NK-92 (cell line): Measurements from ENCODE around the gene SIGLEC5.

Experiments used
- DNase-seq: peaks from one replicate; lab custom pipeline; 2025; ENCODE audit not compliant: unreplicated experiment; lab: John Stamatoyannopoulos, UW

SIGLEC5 gene

DNA sequence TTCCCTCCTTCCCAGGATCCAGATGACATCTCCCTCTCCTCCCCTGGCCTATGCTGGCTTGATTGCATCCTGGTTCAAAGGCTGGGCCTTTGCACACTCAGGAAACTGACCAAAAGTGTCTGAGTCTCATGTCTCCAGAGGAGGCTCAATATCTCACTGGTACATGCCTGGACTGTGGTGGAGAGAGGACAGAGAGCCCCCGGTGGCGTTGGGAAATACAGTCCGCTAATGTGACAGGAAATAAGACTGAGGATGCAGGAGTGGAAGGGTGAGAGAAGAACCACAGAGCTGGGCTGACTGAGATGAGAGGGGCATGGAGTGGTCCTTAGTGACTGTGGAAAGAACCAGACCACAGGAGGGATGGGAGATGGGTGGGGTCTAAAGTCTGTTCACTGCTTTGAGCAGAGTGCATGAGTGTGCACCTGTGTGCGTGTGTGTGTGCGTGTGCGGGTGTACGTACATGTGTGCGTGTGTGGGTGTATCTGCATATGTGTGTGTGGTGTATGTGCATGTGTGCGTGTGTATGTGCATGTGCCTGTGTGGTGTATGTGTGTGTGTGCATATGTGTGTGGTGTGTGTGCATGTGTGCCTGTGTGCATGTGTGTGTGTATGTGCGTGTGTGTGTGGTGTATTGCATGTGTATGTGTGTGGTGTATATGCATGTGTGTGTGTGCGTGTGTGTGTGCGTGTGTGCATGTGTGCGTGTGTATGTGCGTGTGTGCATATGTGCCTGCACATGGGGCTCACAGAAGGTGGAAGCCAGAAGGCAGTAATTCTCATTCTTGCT, 1.9 kb downstream of the SIGLEC5 start:
- no peak for DNase-seq

DNA sequence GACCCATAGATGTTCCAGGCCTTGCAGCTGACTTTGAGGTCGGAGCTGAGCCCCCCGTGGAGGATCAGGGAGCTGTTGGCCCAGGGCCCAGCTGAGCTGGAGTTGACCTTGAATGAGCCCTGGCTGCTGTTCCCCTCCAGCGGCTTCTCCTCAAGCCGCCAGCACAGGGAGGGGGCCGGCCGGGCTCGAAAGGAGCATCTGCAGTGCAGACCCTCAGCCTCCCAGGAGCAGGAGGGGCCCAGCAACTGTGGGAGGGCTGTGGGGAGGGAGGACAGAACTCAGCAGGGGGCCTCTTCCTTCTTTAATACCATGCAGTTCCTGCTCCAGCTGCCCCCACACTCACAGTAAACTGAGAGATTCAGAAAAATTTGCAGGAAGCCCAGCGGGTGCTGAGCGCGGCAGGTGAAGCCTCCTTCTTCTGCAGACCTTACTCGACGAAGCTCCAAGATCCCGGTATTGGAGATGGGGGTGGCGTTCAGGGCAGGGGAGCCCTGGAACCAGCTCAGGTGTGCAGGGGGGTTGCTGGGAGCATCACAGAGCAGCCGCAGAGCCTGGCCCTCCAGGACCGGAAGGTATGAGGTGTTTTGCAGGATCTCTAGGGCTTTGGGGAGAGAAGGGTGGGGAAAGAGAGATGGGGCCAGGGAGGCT, 2.6 kb downstream of the SIGLEC5 start:
- DNase-seq: no peak

DNA sequence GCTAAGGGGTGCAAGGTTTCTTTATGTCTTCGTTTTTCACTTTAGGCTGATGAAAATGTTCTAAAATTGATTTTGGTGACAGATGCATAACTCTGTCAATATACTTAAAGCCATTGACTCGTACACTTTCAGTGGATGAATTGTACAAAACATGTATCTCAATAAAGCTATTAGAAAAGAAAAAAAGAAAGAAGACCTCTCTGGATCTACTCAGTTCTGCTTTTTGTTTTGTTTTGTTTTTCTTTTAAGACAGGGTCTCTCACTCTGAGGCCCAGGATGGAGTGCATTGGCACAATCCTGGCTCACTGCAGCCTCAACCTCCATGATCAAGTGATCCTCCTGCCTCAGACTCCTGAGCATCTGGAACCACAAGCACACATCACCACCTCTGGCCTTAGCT, 3.5 kb downstream of the SIGLEC5 start:
- DNase-seq: no peak

DNA sequence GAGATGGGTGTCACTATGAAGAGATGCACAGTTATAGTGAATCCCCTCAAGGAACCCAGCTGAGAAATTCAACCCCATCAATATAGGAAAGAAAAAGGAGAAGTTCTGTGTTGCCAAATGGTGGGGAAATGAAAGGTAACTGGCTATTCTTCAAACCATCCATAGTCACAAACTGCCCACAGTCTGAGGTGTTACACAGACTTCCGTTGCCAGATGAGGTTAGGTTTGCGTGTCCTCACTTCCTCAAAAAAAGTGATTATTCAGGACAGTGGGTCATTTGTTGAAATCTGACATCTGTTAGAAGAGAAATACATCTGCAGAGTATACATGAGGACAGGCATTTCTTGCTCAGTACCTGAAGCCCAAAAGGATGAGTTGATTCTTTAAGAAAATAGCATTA, 9.0 kb downstream of the SIGLEC5 start:
- no peak for DNase-seq

DNA sequence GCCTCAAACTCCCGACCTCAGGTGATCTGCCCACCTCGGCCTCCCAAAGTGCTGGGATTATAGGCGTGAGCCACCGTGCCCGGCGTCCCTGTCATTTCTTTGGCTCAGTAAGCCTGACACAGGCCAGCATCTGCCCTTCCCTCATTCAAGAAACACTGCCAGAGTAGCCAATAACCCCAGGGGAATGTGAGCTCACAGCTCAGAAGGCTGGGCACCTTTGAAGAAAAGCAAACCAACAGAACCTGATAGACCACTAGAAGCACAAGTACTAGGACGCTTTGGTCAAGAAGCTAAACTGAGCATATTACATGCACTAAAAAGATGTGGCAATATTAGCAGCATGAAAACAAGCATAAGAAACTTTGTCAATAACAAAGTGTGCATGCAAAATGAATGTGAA, 14.2 kb downstream of the SIGLEC5 start:
- DNase-seq: no peak

DNA sequence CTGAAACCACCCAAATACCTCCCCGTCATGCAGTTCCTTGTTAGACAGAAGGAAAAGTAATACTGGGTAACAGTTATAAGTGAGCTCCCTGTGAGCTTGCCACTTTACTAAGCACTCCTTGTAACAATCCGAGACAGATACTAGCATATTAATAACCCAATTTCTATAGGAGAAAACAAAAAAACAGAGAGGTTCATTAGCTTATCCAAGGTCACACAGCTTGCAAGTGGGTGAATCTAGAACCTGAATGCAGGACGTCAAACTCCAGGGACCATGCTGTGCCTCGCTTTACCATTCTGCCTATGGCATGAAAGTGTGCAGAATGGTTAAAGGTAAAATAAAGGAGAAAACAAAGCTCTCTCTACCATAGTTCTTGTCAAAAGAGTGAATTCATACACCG, 15.4 kb downstream of the SIGLEC5 start:
- no peak for DNase-seq

DNA sequence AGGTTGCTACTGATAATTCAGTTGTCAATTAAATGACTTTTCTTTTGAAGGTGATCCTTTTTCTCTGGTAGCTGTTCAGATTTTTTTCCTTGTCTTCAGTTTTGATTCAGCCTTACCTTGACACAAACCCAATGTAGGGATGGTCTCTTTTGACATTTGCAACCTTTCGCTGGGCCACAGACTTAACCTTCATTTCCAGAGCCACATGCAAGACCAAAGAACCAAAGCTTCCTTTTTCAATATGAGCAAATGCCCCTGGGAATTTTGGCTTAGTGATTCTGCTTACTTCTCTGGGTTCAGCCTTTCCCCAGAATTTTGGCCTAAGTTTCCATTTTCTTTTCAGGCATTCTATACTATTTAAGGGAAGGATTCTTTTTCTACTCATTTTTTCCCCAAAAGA, 19.6 kb downstream of the SIGLEC5 start:
- no peak for DNase-seq

DNA sequence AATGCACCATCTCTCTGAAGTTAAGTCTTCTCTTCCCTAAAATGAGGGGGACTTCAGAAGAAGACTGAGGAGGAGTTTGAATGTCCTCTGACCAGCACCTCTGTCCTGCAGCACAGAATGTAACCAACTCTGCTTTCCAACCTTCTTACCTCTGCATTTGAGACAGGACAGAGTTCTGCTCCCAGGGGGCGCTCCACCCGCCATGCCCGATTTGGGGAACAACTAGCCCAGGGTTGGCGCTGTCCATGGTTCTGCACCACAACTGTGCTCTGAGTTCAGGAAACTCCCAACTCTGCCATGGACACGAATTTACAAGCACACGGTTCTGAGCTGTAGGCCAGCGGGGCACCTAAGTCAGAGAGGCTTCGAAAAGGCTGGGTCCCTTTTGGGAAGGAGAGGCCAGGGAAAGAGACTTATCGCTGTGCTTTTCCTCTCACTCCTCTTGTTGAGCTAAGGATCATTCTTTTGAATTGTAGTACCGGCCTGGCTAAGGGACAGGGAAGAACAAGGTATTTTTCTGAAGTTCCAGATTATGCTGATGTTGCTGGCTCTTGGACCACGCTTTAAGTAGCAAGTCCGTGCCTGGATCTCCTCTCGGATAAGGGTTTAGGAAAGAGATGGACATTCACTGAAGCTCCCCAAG, 22.2 kb downstream of the SIGLEC5 start:
- no peak for DNase-seq

DNA sequence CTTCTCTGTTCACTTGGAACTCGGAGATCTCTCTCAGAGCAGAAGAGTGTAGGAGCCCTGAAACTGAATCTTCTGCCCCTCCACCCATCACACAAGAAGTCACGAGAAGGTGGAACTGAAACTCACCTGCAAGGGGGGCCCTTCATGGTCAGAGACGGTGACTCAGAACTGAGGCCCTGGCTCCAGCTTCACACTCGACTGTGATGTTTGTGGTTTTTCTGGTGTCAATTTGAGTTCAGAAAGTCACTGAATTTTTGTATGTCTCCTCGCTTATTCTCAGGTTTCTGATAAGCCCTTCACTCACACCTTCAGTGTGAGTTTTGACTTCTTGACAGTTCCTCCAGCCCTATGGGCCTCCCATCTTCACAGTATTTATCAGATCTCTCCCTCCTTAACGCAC, 23.1 kb downstream of the SIGLEC5 start:
- DNase-seq: no peak

DNA sequence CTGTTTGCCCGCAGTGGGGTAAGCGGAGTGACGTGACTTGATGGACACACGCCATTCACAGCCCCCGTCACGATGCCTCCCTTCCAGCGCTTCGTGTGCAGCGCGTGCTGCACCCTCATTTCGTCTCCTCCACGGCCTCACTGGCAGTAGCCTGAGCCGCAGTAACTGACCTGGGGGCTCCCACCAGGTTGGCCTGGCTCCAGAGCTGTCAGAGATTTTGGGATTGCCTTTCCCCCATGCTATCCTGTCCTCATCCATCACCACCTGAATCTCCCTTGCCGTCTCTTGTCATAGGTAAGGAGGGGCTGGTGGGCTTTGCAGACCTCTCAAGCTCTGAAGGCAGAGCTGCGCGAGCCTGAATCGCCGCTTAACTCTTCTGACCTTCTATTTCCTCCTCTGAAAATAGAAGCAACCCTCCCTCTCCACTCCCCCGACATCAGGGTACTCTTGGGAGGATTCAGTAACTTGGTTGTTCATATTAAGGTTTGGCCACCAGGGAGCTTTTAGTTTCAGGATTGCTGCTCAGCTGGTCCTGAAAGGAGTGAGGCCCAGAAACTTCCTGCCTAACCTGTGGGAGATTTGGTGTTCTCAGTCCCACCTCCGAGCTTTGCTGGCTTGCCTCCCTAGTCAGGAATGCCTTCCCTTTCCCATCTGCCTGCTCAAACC, 27.9 kb downstream of the SIGLEC5 start:
- DNase-seq: no peak

DNA sequence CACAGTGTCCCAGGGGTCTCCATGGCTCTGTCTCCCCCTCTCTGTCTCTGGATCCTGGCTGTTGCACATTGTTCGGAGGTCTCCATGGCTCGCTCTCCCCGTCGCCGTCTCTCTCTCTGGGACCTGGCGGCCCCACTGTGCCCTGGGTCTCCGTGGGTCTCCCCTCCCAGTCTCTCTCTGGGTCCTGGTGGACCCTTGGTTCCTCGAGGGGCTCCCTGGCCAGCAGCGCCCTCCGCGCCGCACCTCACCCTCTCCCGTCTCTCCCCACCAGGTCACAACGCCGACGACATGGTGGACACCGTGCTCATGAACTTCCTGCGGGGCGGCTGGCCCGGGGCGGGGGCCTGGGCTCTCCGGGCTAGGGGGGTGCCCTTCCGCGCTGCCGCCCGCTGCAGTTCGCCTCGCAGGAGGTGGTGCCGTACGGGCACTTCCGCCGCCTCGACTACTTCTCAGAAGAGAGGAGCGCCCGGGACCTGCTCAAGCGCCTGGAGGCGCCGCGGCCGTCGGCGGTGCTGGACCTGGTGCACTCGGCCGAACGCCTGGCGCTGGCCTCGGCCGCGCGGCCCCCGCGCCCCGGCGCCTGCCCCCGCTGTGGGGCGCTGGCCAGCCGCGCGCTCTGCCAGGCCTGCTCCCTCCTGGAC, 29.1 kb downstream of the SIGLEC5 start:
- no peak for DNase-seq

DNA sequence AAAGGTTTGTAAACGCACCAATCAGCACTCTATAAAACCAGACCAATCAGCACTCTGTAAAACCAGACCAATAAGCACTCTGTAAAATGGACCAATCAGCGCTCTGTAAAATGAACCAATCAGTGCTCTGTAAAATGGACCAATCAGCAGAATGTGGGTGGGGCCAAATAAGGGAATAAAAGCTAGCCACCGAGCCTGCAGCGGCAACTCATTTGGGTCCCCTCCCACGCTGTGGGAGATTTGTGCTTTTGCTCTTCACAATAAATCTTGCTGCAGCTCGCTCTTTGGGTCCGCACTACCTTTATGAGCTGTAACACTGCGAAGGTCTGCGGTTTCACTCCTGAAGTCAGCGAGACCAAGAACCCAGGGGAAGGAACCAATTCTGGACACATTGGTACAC, 31.1 kb downstream of the SIGLEC5 start:
- no peak for DNase-seq

DNA sequence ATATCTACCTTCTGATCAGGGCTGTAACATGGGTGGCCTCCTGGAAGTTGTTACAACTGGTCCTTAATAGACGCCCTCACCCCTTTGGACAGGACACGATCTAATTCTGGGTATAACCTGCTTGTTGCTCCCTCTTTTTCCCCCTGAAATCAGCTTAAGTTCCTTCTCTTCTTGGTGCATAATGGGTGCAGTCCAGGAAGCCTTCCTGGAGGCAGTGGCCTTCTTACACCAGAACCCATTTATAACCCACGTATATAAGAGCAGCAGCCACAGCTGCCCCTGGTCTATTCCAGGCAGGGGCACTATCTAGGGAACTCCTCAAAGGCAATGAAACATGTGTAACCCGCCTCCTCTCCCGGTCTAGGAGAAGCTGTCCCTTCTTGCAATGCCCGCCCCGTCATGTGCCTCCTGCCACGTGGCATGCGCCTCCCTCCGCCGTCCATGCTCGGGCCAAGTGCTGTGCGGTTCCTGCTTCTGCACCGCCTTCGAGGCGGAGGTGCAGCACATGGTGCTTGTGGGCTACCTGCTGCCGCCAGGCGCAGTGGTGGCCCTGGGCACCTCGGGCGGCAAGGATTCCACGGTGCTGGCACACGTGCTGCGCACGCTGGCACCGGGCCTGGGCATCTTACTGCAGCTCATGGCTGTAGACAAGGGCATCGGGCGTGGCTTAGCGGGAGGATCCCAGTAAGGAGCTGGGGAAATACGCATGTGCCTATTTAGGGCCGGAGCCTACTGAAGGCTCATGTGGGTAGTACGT, 31.9 kb downstream of the SIGLEC5 start:
- DNase-seq: no peak

DNA sequence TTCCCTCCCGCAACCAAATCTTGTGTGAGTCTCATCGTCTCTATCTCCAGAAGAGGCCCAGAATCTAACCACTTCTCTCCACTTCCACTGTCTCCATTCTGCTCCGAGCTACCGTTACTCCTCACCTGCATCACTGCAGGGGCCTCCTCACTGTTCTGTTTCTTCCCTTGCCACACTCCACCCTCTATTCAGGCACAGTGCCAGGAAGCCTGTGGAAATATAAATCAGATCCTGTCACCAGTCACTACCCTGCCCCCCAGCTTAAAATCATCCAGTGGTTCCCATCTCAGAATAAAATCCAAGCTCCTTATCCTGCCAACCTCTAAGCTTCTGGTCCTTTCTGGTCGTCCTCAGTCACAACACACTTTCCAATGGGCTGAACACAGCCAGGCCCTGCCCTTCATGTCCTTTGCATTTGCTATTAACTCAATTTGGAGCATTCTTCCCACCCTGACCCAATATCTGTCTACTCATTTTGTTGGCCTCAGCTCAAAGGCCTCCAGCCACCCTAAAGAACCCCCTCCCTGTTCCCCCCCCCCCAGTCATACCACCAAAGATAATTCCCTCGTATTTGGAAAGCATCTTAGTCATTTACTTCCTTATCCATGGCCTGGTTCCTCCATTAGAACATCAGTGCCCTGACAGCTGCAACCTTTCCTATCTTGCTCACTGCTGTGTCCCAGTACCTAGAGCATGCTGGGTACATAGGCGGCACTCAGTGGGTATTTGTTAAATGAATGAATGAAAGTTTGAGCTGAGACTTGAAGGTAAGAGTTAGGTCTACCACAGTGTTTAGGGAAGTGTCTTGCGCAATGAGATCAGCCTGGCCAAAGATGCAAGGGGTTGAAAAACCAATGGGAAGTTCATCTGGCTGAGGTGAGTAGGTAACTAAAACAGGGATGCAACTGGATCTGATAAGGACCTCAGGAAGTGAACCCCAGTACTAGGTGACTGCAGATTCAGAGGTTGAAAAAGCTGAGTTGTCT, 34.7 kb downstream of the SIGLEC5 start:
- DNase-seq: no peak

DNA sequence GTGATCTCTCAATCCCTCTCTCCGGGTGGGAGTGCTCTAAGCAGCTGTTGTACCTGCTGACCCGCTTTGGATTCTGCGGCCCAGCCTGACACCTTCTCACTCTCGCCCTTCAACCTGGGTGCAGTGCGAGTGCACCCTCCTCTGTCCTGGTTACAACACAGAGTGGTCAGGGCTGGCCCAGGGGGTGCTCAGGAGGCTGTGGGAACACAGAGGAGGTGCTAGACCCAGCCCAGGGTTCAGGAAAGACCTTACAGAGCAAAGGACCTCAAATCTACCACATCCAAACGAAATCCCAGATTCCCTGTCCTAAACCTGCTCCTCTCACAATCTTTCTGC, 35.5 kb downstream of the SIGLEC5 start:
- no peak for DNase-seq

DNA sequence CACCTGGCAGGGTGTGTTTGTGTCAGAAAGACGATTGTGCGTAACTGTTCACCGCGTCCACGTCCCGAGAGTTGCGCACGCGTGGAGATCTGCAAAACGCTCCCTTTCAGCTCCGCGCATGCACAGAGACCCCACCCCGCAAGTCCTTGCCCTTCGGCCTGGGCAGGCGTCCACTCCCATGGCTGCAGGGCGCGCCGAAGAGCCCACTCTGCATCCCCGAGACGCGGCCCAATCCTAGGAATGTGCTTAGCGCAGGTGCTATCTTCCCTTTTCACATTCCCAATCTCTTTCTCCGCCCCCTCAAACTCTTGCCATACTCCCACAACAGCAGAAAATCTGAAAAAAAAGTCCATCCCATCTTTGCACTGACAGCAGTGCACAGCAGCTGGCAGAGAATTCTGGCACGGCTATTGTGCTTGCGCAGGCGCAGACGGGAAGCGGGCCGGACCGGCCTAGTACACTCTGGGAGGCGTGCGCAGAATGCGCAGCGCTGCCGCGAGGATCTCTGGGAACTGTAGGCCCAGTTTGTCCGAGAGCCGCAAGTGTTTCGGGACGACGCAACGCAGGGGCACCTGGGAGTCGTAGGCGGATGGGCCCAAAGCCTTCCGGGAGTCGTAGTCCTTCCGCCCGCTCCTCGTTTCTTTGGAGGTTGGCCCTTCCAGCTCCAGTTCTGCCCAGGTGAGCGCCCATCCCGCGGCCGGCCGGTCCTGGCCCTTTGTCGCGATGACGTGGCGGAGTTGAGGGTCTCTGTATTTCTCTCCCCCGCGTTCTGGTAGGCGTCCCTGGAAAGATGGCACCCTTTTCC, 36.0 kb downstream of the SIGLEC5 start:
- DNase-seq: peak; percentile 72

DNA sequence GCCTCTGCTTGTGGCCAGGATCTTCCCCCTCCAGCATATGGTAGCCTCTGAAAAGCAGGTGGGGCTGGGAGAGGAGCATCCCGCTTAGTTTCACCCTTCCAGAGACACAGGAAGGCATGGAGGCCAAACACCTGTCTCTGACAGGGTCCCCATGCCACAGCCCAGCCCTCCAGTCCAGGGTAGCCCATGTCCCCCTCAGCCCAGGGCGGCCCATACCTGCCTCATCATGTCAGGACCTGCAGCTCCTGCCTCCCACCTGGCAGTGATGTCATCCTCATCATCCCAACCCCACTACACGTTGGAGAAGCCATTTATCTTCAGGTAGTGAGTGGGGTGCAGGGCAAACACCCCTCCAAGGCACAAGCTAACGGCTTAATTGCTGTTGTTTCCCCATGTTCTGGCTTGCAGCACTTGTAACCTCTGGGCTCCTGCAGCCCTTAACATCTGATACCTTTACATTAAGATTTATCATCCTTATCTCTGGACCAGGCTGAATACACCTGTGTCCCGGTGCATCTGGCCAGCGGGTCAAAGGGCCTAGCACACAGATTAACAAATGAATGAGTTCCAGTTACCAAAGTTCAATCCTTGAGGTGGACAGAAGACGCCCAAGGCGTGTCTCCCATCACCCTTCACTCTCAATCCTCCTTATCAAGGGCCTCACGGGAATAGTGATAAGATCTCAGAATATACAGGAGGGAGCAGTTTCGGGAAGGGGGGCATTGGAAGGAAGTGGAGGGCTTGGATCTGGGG, 36.9 kb downstream of the SIGLEC5 start:
- no peak for DNase-seq

DNA sequence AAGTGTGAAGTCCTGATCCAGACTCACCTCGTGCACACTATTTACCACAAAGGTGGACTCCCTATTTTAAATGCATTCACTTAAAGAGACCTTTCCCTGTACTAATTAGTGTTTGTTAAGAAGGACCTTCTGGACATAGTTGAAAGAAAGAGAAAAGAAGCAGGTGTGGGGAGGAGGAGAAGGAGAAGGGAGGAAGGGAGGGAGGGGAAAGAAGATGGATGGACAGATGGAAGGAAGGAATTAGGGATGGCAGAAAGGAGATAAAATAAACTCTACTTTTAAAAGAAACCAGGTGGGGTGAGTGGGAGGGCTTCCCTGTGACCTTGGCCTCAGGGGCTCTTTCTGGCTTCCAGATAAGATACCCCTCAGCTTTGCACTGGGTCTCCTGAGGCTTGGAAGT, 37.7 kb downstream of the SIGLEC5 start:
- no peak for DNase-seq
